ENCODE measurements around the gene VAT1L.

DNA sequence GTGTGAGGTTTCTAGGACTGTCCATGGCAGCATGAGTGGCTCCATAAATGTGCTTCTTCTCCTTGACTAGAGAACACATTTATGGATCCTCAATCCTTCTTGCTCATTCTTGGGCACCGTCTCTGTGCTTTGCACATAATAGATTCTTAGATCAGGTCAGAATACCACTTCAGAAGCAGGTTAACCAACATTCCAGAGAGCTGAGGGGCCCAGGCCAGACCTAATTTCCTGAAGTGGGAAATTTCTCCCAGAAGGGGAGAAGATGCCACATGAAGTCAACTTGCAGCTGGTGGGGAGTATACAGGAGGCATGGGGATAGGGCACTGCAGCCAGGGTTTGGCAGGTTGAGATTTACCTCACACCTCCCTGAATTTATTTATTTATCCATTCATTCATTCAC, 24.4 kb upstream of the VAT1L start:
- TF ChIP-seq, protein P1, sequence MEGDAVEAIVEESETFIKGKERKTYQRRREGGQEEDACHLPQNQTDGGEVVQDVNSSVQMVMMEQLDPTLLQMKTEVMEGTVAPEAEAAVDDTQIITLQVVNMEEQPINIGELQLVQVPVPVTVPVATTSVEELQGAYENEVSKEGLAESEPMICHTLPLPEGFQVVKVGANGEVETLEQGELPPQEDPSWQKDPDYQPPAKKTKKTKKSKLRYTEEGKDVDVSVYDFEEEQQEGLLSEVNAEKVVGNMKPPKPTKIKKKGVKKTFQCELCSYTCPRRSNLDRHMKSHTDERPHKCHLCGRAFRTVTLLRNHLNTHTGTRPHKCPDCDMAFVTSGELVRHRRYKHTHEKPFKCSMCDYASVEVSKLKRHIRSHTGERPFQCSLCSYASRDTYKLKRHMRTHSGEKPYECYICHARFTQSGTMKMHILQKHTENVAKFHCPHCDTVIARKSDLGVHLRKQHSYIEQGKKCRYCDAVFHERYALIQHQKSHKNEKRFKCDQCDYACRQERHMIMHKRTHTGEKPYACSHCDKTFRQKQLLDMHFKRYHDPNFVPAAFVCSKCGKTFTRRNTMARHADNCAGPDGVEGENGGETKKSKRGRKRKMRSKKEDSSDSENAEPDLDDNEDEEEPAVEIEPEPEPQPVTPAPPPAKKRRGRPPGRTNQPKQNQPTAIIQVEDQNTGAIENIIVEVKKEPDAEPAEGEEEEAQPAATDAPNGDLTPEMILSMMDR (IDR thresholded peaks at IDR 0.05 in 8 of 11, conservative IDR thresholded peaks at IDR 0.05 in 3 of 11): no peak
- TF ChIP-seq POLR2A (IDR thresholded peaks at IDR 0.05): no peak
- TF ChIP-seq POLR2AphosphoS5 (IDR thresholded peaks at IDR 0.05): no peak

All from spleen (tissue), 7 donors.